ENCODE results near the gene FAM177B. TPM values are rescaled to one million over a fixed set of nuclear protein-coding genes. Genes with fewer than 3 reads are reported as not detected.

The FAM177B gene
- polyA plus RNA-seq, 1 experiment, result not detected

DNA sequence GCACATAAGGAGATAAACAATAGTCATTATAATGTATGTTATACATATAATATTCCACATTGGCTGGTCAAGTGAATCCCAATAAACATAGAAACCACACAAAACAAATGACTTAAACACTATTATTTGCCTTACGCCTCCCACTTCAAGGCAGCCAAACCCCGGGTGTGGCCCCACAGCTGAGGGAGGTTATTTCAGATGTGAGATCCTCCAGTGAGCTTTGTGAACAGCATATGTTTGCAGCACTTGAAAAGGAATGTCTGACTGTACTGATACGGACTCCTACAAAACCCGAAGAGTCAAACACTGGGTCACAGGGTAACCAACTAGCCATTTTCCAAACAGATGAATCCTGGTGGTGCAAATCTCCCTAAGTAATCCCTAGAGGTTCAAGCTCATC, 50.7 kb downstream of the FAM177B start:
- no peak overlapping the region for H3K27ac ChIP-seq (ENCODE audit: low read depth, low read length)
- TF ChIP-seq, protein P1, sequence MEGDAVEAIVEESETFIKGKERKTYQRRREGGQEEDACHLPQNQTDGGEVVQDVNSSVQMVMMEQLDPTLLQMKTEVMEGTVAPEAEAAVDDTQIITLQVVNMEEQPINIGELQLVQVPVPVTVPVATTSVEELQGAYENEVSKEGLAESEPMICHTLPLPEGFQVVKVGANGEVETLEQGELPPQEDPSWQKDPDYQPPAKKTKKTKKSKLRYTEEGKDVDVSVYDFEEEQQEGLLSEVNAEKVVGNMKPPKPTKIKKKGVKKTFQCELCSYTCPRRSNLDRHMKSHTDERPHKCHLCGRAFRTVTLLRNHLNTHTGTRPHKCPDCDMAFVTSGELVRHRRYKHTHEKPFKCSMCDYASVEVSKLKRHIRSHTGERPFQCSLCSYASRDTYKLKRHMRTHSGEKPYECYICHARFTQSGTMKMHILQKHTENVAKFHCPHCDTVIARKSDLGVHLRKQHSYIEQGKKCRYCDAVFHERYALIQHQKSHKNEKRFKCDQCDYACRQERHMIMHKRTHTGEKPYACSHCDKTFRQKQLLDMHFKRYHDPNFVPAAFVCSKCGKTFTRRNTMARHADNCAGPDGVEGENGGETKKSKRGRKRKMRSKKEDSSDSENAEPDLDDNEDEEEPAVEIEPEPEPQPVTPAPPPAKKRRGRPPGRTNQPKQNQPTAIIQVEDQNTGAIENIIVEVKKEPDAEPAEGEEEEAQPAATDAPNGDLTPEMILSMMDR (IDR thresholded peaks at IDR 0.05; ENCODE audit: low read depth, low read length), result no peak
- no peaks in the 10 kb centered on the region for H3K9me3 ChIP-seq (ENCODE audit: control insufficient read depth, insufficient read depth, low read length)
- no peak for DNase-seq (ENCODE audit: low read depth, low spot score)
- ChIA-PET POLR2A (no interaction called here), CTCF (interaction anchor here (0.9 to 1.6 kb wide), 2 partner anchors 303 to 336 kb away, joined by 3 to 9 read pairs; no protein-coding TSS in a partner anchor)
- H3K4me3 ChIP-seq (ENCODE audit: low read depth, low read length), result no peak overlapping the region
- peaks cover 9% of the 10 kb centered on the region for H3K27me3 ChIP-seq (ENCODE audit: control insufficient read depth, insufficient read depth, low read length)

DNA sequence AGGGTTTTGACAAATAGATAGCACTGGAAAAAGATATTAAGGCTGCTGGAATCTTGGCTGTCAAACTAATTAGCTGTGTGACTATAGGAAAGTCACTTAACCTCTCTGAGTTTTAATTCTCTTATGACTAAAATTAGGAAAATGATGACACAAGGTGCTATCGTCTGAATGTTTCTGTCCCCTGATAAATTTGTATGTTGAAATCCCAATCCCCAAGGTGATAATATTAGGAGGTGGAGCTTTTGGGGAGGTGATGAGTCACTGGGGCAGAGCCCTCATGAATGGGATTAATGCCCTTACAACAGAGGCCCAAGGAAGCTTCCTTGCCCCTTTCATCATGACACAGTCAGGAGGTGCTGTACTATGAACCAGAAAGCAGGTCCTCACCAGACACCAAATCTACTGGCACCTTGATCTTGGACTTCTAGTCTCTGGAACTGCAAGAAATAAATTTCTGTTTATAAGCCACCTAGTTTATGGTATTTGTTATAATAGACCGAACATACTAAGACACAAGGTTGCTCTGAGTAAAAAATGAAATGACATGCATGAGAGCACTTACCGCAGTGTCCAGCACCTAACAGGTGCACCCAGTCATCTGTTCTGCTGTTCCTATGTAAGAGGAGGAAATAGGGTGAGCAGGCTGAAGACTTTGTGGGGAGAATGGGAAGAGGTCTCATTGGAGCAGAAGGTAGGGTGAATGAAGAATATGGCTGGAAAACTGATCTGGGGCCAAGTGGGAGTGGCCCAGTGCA, 51.6 kb downstream of the FAM177B start:
- H3K27ac ChIP-seq (ENCODE audit: low read depth, low read length), result no peak overlapping the region
- ChIA-PET POLR2A (no interaction called here), CTCF (interaction anchor here (0.6 to 1.6 kb wide), 4 partner anchors 23 to 335 kb away, joined by 3 to 9 read pairs (median 4); no protein-coding TSS in a partner anchor)
- no peaks in the 10 kb centered on the region for H3K9me3 ChIP-seq (ENCODE audit: control insufficient read depth, insufficient read depth, low read length)
- no peak for DNase-seq (ENCODE audit: low read depth, low spot score)
- H3K4me3 ChIP-seq (ENCODE audit: low read depth, low read length), result no peak overlapping the region
- TF ChIP-seq, protein P1 (IDR thresholded peaks at IDR 0.05; ENCODE audit: low read depth, low read length), result no peak
- peaks cover 9% of the 10 kb centered on the region for H3K27me3 ChIP-seq (ENCODE audit: control insufficient read depth, insufficient read depth, low read length)

DNA sequence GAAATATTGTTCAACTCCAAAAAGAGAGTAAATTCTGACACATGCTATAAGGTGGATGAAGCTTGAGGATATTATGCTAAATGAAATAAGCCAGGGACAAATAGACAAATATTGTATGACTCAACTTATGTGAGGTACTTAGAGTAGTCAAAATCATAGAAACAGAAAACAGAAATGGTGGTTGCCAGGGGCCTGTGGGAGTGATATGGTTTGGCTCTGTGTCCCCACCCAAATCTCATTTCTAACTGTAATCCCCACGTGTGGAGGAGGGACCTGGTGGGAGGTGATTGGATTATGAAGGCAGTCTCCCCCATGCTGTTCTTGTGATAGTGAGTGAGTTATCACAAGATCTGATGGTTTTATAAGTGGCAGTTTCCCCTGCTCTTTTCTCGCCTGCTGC, 53.1 kb downstream of the FAM177B start:
- CTCF ChIA-PET, result interaction anchor here (0.6 to 7.2 kb wide), 2 partner anchors 299 to 350 kb away, joined by 3 to 118 read pairs; no protein-coding TSS in a partner anchor
- no peak overlapping the region for H3K4me3 ChIP-seq (ENCODE audit: low read depth, low read length)
- no peak overlapping the region for H3K27ac ChIP-seq (ENCODE audit: low read depth, low read length)
- DNase-seq (ENCODE audit: low read depth, low spot score), result no peak
- POLR2A ChIA-PET, result no interaction called here
- no peaks in the 10 kb centered on the region; the same call in 1 of the 2 replicates for H3K9me3 ChIP-seq (ENCODE audit: control insufficient read depth, insufficient read depth, low read length)
- H3K27me3 ChIP-seq (ENCODE audit: control insufficient read depth, insufficient read depth, low read length), result peaks cover 9% of the 10 kb centered on the region
- TF ChIP-seq, protein P1 (IDR thresholded peaks at IDR 0.05; ENCODE audit: low read depth, low read length), result no peak

DNA sequence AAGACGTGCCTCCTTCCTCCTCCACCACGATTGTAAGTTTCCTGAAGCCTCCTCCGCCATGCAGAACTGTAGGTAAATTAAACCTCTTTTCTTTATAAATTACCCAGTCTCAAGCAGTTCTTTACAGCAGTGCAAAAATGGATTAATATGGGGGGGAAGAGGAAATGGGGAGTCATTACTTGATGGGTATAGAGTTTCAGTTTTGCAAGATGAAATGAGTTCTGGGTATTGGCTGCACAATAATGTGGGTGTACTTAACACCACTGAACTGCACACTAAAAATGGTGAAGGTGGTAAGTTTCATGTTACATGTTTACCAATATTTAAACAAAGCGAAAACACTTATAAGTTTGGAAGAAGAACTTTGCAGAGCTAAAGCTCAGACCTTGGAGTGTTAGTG, 53.5 kb downstream of the FAM177B start:
- Histone ChIP-seq H3K27ac (ENCODE audit: low read depth, low read length) (no peak overlapping the region), H3K9me3 (ENCODE audit: control insufficient read depth, insufficient read depth, low read length) (no peaks in the 10 kb centered on the region; the same call in 1 of the 2 replicates), H3K4me3 (ENCODE audit: low read depth, low read length) (no peak overlapping the region), H3K27me3 (ENCODE audit: control insufficient read depth, insufficient read depth, low read length) (peaks cover 9% of the 10 kb centered on the region)
- CTCF ChIA-PET, result interaction anchor here (0.6 to 7.2 kb wide), 2 partner anchors 298 to 350 kb away, joined by 3 to 118 read pairs; no protein-coding TSS in a partner anchor
- TF ChIP-seq, protein P1 (IDR thresholded peaks at IDR 0.05; ENCODE audit: low read depth, low read length), result no peak
- no peak for DNase-seq (ENCODE audit: low read depth, low spot score)
- POLR2A ChIA-PET, result no interaction called here
